Neutrophil (primary cell): Measurements from ENCODE around the gene S100A5.

Source experiments
- H3K27ac ChIP-seq: fragments of 200-600 bp; sonication (generic); 2 replicates; pipeline ENCODE4 v1.5.1; 2016; ENCODE audit warnings: mild to moderate bottlenecking, moderate library complexity
- H3K27me3 ChIP-seq: fragments of 200-600 bp; sonication (generic); 2 replicates; pipeline ENCODE4 v1.6.0; 2016; ENCODE audit warnings: mild to moderate bottlenecking
- H3K36me3 ChIP-seq: fragments of 200-600 bp; sonication (generic); 2 replicates; pipeline ENCODE4 v1.5.1; 2017
- H3K4me1 ChIP-seq, 2 experiments: fragments of 200-600 bp in 1 of 2; sonication (generic) in 1 of 2; 1 replicate in 1 of 2; 2 replicates in 1 of 2; pipeline versions ENCODE4 v1.5.1 to v1.6.1; 2013 to 2016; ENCODE audit warnings: low read depth in 1 of 2, low read length in 1 of 2, mild to moderate bottlenecking in 1 of 2, moderate library complexity in 1 of 2; ENCODE audit not compliant: control insufficient read depth in 1 of 2, insufficient read depth in 1 of 2
- H3K4me3 ChIP-seq, 2 experiments: fragments of 200-600 bp in 1 of 2; sonication (generic) in 1 of 2; 1 replicate in 1 of 2; 2 replicates in 1 of 2; pipeline ENCODE4 v1.5.1; 2013 to 2016; ENCODE audit warnings: low read depth in 1 of 2, low read length in 1 of 2, mild to moderate bottlenecking in 1 of 2, moderate library complexity in 1 of 2
- H3K9me3 ChIP-seq: fragments of 200-600 bp; sonication (generic); 2 replicates; pipeline ENCODE4 v1.5.1; 2016
- CTCF ChIP-seq: fragments of 200-600 bp; sonication (generic); IDR thresholded peaks from 2 replicates; pipeline ENCODE4 v1.5.1; 2016; ENCODE audit warnings: antibody characterized with exemption

S100A5 gene

GRCh38 chr1:153550827-153551500 is 10.2 kb upstream of the S100A5 start:
- Histone ChIP-seq H3K4me1 (peaks cover 47 to 53% of the 10 kb centered on the region in 2 experiments), H3K4me3 (peak overlapping the region in 1 of 2 experiments; percentile 3), H3K9me3 (no peaks in the 10 kb centered on the region), H3K27me3 (no peaks in the 10 kb centered on the region), H3K27ac (peak overlapping the region; percentile 65), H3K36me3 (no peaks in the 10 kb centered on the region)
- no peak for TF ChIP-seq CTCF

- Histone ChIP-seq H3K27ac (peak overlapping the region; percentile 65), H3K27me3 (no peaks in the 10 kb centered on the region), H3K9me3 (no peaks in the 10 kb centered on the region), H3K4me1 (peaks cover 53 to 57% of the 10 kb centered on the region in 2 experiments), H3K4me3 (peak overlapping the region in 1 of 2 experiments; percentile 3), H3K36me3 (no peaks in the 10 kb centered on the region)
- no peak for TF ChIP-seq CTCF
Observed at GRCh38 chr1:153550398-153550758, 9.6 kb upstream of the S100A5 start.

- H3K9me3 ChIP-seq = no peaks in the 10 kb centered on the region
- no peaks in the 10 kb centered on the region for H3K27me3 ChIP-seq
- H3K4me1 ChIP-seq = peaks cover 58 to 62% of the 10 kb centered on the region in 2 experiments
- no peak overlapping the region for H3K4me3 ChIP-seq
- no peak for TF ChIP-seq CTCF
- no peaks in the 10 kb centered on the region for H3K36me3 ChIP-seq
- H3K27ac ChIP-seq = peak overlapping the region; percentile 65
Observed at GRCh38 chr1:153549741-153550397, 9.1 kb upstream of the S100A5 start.

GRCh38 chr1:153548722-153549688 is 8.3 kb upstream of the S100A5 start, which contains the start of gene S100A3:
S100A3 (minus strand) TSS chr1:153549258; CDS start chr1:153548485, 773 bp downstream.
- Histone ChIP-seq H3K27ac (peak within 1 kb of the TSS; percentile 38), H3K36me3 (peaks cover 6% of the 10 kb centered on the region), H3K27me3 (no peaks in the 10 kb centered on the region), H3K9me3 (no peaks in the 10 kb centered on the region), H3K4me3 (no peak within 1 kb of the TSS), H3K4me1 (peaks cover 65 to 71% of the 10 kb centered on the region in 2 experiments)
- TF ChIP-seq CTCF = no peak
